SU-DHL-6 (cell line): ENCODE results near the gene MREG.

Experiments
- EZH2phosphoT487 ChIP-seq: fragments of 200-600 bp; sonication (generic), shearing (Covaris generic); conservative IDR thresholded peaks from 2 replicates; pipeline ENCODE4 v1.6.1; 2018; ENCODE audit warnings: mild to moderate bottlenecking, antibody characterized with exemption, low read length, moderate library complexity, mixed read lengths
- TF ChIP-seq, protein P1 (sequence below): fragments of 200-600 bp; sonication (generic); IDR thresholded peaks from one replicate; pipeline ENCODE4 v1.5.1; 2017; ENCODE audit warnings: antibody characterized with exemption, mild to moderate bottlenecking, low read length, moderate library complexity; ENCODE audit not compliant: insufficient read depth, poor library complexity, severe bottlenecking

DNA sequence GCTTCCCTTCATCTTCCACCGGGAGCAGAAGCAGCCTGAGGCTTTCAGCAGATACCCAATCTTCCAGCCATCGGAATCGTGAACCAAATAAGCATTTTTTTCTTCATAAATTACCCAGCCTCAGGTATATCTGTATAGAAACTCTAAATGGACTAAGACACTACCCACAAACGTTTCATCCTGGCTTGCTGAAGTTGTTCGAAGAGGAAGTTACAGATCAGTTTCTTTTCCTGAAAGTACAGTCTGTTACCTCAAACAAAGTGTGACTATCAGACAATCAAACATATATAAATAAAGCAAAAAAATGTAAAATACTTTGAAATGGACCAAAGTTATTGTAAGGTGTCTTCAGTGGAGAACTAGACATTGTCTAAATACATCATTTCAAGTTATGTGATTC is 97.9 kb downstream of the MREG start:
- TF ChIP-seq, protein P1, sequence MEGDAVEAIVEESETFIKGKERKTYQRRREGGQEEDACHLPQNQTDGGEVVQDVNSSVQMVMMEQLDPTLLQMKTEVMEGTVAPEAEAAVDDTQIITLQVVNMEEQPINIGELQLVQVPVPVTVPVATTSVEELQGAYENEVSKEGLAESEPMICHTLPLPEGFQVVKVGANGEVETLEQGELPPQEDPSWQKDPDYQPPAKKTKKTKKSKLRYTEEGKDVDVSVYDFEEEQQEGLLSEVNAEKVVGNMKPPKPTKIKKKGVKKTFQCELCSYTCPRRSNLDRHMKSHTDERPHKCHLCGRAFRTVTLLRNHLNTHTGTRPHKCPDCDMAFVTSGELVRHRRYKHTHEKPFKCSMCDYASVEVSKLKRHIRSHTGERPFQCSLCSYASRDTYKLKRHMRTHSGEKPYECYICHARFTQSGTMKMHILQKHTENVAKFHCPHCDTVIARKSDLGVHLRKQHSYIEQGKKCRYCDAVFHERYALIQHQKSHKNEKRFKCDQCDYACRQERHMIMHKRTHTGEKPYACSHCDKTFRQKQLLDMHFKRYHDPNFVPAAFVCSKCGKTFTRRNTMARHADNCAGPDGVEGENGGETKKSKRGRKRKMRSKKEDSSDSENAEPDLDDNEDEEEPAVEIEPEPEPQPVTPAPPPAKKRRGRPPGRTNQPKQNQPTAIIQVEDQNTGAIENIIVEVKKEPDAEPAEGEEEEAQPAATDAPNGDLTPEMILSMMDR, result no peak
- no peak for TF ChIP-seq EZH2phosphoT487
